HG02678 (cell line): Measurements from ENCODE around the gene CTDSP1.

Source experiments
- ATAC-seq: cut with Tn5 transposase; IDR thresholded peaks from one replicate; pipeline ENCODE4 v1.9.1; 2021; ENCODE audit warnings: mild to moderate bottlenecking, moderate library complexity; ENCODE audit not compliant: unreplicated experiment

CTDSP1 gene

DNA sequence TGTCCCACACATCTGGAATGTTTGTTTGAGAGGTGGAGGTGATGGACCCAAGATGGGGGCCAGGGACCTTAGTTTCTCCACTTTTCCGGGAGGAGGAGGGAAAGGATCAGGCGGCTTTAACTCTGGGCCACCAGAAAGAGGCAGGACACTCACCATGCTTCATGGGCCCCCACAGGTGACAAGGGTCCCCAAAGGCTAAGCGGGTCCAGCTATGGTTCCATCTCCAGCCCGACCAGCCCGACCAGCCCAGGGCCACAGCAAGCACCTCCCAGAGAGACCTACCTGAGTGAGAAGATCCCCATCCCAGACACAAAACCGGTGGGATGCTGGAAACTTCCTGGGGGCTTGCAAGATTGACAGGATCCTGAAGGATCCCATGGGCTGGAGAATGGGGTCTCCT, 16.9 kb upstream of the CTDSP1 start:
- no peak for ATAC-seq

- no peak for ATAC-seq
Measured at GRCh38 chr2:218383892-218384519, 15.7 kb upstream of the CTDSP1 start.

GRCh38 chr2:218384975-218385374, 14.7 kb upstream of the CTDSP1 start:
- ATAC-seq, result no peak

GRCh38 chr2:218386505-218387368, 12.9 kb upstream of the CTDSP1 start:
- no peak for ATAC-seq

DNA sequence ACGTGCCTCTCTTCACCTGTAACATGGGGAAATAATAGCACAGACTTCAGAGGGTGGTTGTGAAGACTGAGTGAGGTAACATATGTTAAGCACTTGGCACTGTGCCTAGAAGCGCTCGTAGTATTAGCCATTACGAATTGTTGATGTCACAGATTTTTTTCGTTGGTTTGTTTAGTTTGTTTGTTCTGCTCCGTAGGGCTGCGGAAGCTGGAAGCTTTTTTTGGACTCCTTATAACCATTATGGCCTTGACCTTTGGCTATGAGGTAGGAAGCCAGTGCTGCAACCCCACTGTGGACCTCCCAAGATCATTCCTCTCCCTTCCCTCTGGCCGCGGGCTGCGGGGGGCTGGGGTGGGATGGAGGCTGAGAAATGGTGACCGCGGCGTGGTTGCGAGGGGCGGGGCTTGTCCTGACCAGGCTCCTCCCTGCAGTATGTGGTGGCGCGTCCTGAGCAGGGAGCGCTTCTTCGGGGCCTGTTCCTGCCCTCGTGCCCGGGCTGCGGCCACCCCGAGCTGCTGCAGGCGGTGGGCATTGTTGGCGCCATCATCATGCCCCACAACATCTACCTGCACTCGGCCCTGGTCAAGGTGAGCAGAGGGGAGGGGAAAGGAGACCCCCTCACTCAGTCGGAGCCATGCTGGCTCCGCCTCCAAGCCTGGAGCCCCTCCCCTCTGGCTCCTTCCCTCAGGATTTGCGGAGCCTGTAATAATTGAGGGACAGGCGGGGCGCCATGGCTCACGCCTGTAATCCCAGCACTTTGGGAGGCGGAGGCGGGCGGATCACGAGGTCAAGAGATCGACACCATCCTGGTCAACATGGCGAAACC, 12.1 kb upstream of the CTDSP1 start:
- ATAC-seq, result no peak

GRCh38 chr2:218389333-218390150, 10.1 kb upstream of the CTDSP1 start:
- no peak for ATAC-seq

DNA sequence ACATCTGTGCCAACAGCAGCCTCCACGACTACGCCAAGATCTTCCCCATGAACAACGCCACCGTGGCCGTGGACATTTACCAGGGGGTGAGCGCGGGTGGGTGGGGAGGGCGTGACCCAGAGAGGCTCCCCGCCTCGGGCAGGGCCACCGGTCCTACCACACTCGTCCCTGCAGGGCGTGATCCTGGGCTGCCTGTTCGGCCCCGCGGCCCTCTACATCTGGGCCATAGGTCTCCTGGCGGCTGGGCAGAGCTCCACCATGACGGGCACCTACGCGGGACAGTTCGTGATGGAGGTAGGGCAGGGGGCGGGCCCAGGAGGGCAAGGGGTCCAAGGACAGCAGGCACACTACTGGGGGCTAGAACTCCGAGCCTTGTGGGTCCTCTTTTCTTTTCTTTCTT, 8.5 kb upstream of the CTDSP1 start:
- no peak for ATAC-seq

GRCh38 chr2:218392459-218392858, 7.2 kb upstream of the CTDSP1 start:
- ATAC-seq, result no peak

- no peak for ATAC-seq
Measured at GRCh38 chr2:218392891-218393462, 6.7 kb upstream of the CTDSP1 start.

GRCh38 chr2:218393750-218394290, 5.8 kb upstream of the CTDSP1 start:
- no peak for ATAC-seq

- ATAC-seq, result no peak
Measured at GRCh38 chr2:218394298-218395089, 5.2 kb upstream of the CTDSP1 start.

GRCh38 chr2:218395090-218395444, 4.6 kb upstream of the CTDSP1 start:
- no peak for ATAC-seq

- ATAC-seq, result no peak
Measured at GRCh38 chr2:218395456-218395825, 4.2 kb upstream of the CTDSP1 start.

GRCh38 chr2:218395826-218396687, 3.6 kb upstream of the CTDSP1 start:
- ATAC-seq, result peak; percentile 53

GRCh38 chr2:218396688-218397462, 2.8 kb upstream of the CTDSP1 start:
- no peak for ATAC-seq

DNA sequence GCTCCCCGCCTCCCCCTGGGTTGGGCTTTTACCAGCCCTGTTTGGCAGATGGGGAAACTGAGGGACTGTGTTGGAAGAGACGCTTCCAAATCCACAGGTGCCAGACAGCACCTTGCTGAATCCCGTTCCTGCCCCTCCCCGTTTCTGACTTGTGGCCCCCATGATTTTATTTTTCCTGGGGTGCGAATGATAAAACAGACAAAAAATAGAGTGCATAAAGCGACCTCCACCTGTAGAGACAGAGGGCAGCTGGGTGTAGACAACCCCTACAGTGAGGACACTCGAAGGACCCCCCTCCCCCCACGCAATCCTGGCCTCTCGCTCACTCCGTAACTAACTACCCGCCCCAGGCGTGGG, 2.2 kb upstream of the CTDSP1 start:
- ATAC-seq, result no peak

DNA sequence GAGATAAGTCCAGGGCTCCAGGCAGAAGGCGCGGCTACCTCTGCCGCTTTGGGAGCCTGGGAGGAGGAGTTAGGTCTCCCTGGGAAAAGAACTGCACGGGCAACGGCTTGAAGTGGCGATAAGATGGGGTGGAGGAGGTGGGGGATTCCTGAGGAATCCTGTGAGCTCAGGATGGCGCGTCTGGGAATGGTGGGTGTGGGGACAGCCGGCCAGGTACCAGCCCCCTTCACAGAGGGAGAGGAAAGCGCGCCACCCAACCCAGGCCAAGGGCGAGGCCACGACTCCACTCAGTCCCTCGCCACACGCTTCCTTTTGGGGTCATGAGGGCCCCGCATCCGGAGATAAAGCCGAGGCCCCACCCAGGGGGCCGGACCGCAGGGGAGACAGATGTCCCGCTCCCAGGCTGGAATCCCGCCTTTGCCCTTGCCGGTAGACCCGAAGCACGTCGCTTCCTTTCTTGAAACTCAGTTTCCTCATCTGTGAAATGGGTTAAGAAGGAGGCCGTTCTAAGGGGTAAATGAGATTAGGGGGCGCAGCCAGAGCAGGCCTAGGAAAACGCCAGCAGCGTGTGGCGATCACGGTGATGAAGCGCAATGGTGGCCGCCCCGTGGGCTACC, 1.7 kb upstream of the CTDSP1 start:
- no peak for ATAC-seq
